HG03439 (cell line): Measurements from ENCODE around the gene SFSWAP.

ENCODE experiments used
- ATAC-seq: cut with Tn5 transposase; IDR thresholded peaks from one replicate; pipeline ENCODE4 v1.9.1; 2021; ENCODE audit warnings: mild to moderate bottlenecking, moderate library complexity; ENCODE audit not compliant: unreplicated experiment

SFSWAP gene

DNA sequence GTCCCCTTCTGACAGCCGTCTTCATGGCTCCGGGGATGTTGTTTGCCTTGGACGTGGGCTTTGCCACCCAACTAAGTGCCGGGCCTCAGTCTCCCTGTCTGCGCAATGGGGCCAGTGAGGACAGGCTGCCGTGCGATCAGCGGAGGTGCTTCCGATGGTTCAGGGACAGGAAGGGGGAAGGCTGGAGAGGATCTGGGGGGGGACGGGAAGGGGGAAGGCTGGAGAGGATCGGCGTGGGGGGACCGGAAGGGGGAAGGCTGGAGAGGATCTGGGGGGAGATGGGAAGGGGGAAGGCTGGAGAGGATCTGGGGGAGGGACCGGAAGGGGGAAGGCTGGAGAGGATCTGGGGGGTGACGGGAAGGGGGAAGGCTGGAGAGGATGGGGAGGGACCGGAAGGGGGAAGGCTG, 120.7 kb downstream of the SFSWAP start:
- no peak for ATAC-seq

DNA sequence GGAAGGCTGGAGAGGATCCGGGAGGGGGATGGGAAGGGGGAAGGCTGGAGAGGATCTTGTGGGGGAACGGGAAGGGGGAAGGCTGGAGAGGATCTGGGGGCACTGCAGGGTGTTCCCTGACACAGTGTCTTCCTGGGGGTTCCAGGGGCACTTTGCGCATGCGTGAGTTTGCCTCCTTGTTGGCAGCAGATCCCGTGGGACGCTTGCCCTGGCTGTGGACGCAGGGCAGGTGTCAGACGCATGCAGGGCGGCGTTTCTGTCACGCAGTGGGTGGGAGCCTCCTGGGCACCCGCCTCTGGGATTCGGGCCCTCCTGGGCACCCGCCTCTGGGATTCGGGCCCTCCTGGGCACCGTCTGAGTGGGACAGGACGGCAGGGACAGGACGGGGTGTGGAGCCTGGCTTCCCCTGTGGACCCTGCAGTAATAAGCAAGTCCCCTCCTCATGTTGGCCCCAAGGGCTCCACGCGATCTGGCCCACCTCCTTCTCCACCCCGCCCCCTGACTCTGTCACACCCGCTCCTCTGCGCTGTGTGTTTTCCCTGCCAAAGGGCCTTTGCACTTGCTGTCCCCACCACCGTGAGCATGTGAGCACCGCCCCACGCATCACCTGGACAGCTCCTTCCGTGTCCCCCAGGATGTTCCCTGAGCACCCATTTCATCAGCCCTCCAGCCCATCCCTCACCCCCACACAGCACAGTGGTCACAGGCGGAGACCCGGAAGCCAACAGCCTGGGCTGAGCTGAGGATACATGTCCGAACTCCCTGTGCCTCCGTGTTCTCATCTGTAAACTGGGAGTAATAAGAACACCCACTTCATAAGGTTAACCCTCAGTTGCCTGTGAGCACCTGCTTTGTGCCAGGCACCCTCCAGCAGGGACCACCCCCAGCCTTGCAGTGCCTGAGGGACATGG, 121.7 kb downstream of the SFSWAP start:
- ATAC-seq, result no peak

DNA sequence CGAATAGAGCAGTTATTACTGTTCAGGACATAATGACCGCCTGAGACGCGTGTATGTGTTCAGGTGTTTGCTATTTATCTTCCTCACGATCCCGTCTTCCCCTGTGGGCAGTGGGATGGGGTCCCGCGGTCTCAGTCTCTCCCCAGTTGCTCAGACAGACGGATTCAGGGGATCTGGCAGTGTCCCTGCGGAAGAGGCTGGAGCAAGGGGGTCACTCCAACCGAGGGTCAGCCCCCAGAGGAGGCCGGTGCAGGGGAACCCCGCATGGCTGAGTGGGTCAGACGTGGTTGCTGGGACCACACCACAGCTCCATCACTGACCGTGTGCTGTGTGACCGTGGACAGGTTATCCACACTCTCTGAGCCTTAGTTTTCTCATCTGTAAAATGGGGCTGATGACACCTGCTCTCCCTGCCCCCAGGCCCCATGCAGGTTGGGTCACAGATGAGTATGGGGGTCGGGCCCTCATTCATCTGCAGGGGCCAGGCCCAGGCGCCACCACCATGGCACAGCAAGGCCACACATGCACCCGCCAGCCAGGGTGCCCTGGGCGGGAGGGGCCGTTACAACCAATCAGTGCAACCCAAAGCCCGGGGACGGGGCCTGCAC, 122.5 kb downstream of the SFSWAP start:
- no peak for ATAC-seq

DNA sequence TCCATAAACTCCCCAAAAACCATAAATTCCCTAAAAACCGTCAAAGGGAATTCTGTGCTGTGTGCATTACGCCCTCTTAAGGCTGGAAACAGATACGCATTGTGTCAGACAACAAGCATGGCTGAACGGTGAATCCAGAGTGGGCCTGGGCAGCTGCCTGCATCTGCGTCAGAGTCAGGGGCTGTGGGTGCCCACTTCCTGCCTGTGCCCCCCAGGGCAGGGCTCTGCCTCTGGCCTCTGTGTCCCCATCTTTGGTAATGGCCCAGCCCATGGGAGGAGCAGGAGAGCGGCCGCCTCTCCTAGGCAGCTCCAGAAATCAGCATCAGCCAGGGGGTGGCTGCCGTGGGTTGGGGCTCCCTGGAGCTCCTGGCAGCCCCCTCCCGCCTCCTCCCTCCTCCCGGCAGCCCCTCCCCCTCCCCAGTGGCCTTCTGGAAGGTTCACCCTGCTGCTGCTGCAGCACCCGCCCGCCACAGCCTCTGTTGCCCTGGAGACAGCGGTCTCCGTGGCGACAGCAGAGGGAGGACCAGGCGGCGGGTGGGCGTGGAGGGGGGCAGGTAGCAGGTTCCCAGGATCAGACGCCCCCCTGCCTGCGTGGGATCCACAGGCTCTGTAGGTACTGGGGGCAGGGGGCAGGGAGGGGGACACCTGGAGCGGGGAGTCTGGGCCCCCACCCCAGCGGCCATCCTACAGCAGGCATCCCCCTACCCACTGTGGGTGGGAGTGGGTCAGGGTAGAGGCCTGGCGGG, 123.2 kb downstream of the SFSWAP start:
- no peak for ATAC-seq

DNA sequence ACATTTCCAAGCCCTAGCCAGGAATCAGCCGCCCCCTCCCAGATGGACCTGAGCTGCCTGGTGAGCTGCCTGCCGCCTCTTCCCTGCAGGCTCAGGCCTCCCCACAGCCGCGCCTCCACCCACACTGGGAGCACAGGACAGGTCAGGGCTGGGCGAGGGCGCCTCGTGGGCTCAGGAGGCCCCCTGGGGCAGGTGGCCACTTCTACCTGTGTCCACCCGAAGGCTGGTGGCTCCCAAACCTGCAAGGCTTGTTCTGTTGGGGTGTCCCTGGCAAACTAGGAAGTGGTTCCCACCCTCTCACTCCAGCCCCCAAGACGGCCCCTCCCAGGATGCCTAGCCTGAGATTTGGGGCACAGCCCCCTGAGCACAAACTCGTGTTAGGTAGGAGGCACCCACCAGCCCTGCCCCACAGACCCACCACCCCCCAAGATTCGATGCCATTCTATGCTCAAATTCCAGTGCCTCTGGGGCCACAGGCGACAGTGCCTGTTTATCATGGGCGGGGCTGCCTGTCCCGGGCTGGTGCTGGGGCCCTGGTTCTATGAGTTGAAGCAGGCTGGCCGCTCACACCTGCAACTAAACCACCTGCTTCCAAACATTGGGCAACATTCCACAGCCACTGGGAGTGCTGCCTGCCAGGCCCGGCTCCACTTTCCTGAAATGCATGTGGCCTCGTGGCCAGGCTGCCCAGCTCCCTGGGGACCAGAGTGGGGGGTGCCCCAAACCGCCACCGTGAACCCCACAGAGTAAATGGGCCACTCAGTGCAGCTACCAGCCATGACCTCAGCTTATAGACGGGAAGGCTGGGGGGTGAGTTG, 124.1 kb downstream of the SFSWAP start:
- no peak for ATAC-seq

DNA sequence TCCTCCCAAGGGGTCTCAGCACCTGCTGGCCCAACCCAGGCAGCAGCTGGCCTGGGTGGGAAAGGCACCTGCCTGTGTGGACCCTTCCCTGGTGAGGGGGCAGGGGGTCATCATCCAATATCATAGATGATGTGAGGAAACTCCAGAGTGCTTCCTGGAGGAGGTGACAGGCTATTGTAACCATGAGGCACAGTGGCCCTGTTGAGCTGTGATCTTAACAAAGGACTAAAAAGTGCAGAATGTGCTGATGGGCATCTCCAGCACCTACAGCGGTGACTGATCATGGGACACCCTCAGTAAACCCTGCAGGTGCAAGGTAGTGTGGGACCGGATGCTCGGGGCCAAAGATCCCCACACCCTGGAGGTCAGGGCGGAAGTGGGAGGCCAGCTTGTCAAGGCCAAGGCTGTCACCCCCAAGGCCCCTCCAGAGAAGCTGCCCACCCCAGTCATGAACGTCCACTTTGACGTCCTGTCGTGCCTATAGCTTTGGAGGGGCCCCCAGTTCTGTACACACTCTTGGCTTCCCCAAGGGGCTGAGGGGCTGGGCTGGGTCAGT, 124.8 kb downstream of the SFSWAP start:
- no peak for ATAC-seq

DNA sequence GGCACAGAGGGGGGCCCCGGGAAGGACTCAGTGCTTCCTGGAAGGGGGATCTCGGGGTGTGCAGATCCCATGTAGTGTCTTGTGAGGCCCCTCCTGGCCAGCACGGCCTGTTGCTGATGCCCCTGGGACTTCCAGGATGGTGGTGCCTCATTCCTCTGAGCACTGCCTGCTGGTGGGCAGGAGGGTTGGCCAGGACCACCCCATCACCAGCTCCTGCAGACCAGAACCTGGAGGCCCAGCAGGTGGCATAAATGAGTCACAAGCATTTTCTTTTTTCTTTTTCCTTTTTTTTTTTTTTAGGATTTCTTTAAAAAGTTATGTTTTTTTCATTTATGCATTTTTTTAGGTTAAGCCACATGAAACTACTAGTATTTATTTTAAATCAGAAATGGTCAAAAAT, 125.3 kb downstream of the SFSWAP start:
- ATAC-seq, result no peak

DNA sequence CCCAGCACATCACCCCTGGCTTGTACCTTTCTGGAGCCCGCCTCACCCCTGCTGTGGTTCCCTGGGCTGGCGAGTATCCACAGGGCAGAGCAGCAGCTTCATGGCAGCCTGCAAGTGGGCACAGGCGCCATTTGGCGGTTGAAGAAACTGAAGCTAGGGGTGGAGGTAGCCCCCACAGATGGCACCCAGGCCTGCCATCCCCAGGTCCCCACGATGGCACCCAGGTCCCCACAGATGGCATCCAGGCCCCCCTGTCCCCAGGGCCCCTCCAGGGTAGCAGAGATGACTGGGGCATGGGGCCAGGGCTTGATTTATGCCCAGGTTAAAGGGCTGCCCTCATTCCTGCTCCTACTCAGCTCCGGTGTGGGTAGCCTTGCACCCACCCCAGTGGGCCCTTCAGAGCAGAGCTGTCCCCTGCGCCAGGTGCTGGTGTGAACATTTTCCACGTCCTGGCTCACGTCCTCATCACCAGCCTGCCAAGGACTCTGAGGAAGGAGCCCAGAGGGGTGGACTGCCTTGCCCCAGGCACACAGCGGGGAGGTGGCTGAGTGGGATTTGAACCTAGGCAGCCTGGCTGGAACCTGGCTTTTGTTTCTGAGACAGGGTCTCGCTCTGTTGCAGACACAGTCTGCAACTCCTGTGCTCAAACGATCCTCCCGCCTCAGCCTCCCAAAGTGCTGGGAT, 126.0 kb downstream of the SFSWAP start:
- ATAC-seq, result no peak

DNA sequence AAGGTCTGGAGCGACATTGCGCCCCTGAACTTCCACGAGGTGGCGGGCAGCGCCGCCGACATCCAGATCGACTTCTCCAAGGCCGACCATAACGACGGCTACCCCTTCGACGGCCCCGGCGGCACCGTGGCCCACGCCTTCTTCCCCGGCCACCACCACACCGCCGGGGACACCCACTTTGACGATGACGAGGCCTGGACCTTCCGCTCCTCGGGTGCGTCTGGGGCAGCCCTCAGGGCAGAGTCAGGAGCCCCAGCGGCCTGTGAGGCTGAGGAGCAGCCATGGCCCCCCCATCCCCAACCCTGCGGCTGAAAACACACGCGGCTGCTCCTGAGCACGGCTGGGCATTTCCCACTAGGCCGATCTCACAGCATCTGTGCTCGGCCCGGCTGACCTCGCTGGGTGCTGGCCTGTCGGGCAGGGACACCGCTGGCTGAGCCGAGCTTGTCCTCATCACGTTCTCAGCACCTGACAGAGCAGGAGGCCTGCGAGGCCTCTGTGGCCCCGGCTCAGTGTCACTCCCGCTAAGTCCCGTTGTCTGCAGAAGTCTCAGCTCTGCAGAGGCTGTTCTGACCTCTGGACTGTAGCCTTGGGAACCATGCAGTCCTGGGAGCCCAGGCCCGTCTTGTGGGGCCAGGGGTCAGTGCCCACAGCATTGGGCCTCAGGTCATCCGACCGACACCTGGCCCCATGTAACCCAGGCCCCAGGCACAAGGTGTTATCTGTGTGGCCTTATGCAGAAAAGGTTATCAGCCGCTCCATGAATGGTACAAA, 129.9 kb downstream of the SFSWAP start:
- no peak for ATAC-seq

DNA sequence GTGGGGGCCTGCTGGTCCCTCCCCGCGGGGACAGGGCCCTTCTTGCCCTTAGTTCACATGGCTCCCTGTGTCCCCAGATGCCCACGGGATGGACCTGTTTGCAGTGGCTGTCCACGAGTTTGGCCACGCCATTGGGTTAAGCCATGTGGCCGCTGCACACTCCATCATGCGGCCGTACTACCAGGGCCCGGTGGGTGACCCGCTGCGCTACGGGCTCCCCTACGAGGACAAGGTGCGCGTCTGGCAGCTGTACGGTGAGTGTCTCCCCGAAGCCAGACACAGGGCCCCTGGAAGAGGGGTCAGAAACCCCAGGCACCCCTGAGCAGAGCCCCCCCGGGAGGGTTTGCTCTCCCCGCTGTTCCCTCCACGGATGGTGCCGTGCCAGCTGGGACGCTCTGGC, 130.7 kb downstream of the SFSWAP start:
- ATAC-seq, result no peak

DNA sequence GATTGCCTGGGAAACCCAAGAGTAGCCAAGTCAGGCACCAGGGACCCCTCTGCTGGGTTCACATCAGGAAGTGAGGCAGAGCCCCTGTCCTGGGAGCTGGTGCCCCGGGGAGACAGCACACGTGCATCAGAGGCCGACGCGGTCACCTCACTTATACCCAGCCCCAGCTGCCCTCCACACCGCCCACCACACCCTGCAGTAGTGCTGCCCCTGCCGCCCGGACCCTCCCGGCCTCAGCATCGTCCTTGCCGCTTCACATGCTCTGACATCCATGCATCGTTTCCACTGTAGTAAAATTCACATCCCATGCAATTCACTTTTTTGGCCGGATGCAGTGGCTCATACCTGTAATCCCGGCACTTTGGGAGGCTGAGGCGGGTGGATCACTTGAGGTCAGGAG, 131.3 kb downstream of the SFSWAP start:
- no peak for ATAC-seq

DNA sequence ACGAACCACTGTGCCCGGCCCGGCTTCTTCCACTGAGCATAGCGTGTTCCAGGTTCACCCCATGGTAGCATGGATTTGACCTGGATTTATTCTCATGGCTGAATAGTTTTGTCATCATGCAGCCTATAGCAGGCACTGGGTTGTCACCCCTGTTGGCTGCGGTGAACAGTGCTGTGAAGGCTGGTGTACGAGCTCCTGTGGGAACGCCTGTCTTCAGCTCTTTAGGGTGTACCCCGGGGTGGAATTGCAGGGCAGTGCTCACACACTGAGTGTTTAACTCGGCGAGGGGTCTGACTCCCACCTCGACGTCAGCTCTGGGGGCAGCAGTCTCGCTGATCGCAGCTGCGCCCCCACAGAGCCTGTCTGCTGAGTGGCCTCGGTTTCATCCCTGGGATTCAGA, 132.6 kb downstream of the SFSWAP start:
- no peak for ATAC-seq

DNA sequence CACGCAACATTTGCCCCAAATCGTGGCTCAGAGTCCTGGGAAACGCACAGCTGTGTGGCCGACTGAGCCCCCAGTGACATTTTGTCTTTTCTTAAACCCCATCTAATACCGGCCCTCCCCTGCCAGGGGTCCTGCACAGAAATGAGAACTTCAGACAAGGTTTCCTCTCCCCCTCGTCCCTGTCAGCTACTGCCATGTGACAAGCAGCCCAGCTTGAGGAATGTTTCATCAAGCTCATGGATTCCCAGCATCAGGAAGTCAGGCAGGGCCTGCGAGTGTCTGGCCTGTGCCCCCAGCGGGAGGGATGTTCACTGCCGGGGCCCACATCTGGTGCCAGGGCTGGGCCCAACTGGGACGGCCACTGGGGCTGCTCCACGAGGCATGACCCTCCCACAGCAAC, 133.2 kb downstream of the SFSWAP start:
- no peak for ATAC-seq

DNA sequence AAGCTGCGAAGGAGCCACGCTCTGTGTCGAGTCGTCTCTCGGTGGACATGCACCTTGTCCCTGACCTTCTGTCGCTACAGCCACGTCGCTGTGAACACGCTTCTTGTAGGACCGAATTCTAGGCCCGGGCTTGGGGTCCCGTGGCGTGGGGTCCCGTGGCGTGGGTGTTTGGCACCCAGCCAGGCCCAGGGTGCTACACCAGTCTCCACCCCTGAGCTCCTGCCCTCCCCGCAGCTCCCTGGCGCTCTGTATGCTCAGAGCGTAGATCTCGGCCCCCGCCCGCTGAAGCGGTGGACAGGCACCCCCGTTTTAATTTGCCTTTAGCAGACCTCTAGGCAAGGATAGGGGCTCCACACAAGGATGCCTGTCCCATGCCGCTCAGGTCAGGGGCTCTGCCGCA, 133.8 kb downstream of the SFSWAP start:
- no peak for ATAC-seq

DNA sequence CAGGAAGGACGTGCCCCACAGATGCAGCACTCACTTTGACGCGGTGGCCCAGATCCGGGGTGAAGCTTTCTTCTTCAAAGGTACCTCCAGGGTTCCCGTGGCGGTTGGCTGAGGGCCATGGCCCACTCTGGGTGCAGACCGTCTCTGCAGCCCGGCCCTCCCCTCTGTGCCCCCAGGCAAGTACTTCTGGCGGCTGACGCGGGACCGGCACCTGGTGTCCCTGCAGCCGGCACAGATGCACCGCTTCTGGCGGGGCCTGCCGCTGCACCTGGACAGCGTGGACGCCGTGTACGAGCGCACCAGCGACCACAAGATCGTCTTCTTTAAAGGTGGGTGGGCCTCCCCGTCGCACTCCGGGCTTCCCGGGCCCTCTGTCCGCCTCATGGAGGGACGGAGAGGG, 134.2 kb downstream of the SFSWAP start:
- ATAC-seq, result no peak

DNA sequence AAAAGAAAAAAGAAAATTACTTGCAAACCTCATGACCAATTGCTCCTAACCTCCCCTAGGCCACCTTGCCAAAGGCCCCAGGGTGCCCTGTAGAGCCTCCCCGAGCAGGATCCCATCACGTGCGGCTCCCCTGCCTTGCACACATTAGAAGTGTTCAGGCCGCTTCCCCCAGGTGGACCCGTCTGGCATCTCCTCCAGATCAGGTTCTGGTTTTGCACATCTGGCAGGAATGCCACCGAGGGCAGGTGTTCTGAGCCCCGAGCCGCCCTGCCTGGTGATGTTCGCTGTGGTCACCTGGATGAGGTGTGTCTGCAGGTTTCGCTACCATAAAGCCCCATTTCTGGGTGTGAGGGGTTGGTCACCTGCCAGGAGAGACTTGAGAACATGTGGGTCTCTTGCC, 136.6 kb downstream of the SFSWAP start:
- ATAC-seq, result no peak

DNA sequence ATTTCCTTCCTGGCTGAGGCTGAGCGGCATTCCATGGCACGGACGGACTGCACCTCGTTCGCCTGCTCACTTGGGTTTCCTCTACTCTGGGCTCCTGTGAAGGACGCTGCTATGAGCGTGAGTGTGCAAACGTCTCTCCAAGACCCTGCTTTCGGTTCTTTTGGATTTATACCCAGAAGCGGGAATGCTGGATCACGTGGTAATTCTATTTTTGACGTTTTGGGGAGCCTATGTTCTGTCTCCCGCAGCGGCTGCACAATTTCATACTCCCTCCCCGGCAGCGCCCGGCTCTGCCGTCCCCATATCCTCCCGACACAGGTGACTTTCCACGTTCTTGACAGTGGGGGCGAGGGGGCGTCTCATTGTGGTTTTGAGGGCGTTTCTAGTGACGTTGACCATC, 137.9 kb downstream of the SFSWAP start:
- ATAC-seq, result no peak
